ENCODE measurements around the gene GLIPR1. TPM values are rescaled to one million over a fixed set of nuclear protein-coding genes. Genes with fewer than 3 reads are reported as not detected.
A peak's percentile ranks its signal among the peaks of the same experiment; 100 is the strongest.

The GLIPR1 gene
- total and polyA plus RNA-seq, 11 donors: 1.2 to 58.6 (median 7.2) TPM

GRCh38 chr12:75525263-75525662 lies 44.7 kb downstream of the GLIPR1 start:
- Histone ChIP-seq H3K4me3 (no peak overlapping the region), H3K27me3 (no peaks in the 10 kb centered on the region), H3K4me1 (peaks cover 0 to 4% (median 0%) of the 10 kb centered on the region in 12 donors), H3K9me3 (no peaks in the 10 kb centered on the region), H3K27ac (no peak overlapping the region), H3K36me3 (no peaks in the 10 kb centered on the region)
- DNase-seq (no peak), ATAC-seq (no peak)
- TF ChIP-seq, protein P1, sequence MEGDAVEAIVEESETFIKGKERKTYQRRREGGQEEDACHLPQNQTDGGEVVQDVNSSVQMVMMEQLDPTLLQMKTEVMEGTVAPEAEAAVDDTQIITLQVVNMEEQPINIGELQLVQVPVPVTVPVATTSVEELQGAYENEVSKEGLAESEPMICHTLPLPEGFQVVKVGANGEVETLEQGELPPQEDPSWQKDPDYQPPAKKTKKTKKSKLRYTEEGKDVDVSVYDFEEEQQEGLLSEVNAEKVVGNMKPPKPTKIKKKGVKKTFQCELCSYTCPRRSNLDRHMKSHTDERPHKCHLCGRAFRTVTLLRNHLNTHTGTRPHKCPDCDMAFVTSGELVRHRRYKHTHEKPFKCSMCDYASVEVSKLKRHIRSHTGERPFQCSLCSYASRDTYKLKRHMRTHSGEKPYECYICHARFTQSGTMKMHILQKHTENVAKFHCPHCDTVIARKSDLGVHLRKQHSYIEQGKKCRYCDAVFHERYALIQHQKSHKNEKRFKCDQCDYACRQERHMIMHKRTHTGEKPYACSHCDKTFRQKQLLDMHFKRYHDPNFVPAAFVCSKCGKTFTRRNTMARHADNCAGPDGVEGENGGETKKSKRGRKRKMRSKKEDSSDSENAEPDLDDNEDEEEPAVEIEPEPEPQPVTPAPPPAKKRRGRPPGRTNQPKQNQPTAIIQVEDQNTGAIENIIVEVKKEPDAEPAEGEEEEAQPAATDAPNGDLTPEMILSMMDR (IDR thresholded peaks at IDR 0.05): peak in 1 of 12 donors; percentile 4
- TF ChIP-seq POLR2A (IDR thresholded peaks at IDR 0.05): no peak
- WGBS, 4 donors: 38 to 49% (median 46%) methylated on average over 1 of the region's 1 CpG
- intact Hi-C loops (cut with DNase I): loop anchor here in 9 of 10 donors (5.0 to 10.0 kb wide), 4 partner anchors 507 to 822 kb away; partner anchors contain the start of genes BBS10 (in 5 of the 9) and PHLDA1 (in 1 of the 9)

- Histone ChIP-seq H3K4me3 (no peak overlapping the region), H3K27ac (no peak overlapping the region), H3K4me1 (peaks cover 0 to 4% (median 0%) of the 10 kb centered on the region in 12 donors), H3K27me3 (no peaks in the 10 kb centered on the region), H3K36me3 (no peaks in the 10 kb centered on the region), H3K9me3 (no peaks in the 10 kb centered on the region)
- DNase-seq: peak in 1 of 5 donors; percentile 28
- 8 to 15% (median 12%) methylated on average over 4 of the region's 4 CpGs for WGBS, 4 donors
- intact Hi-C loops (cut with DNase I): loop anchor here (1.0 to 10.0 kb wide), 6 partner anchors 505 to 820 kb away; partner anchors contain the start of genes BBS10 (in 5 of the 10) and PHLDA1 (in 1 of the 10)
- ATAC-seq: peak in 2 of 4 donors; percentile 49
- TF ChIP-seq, protein P1 (IDR thresholded peaks at IDR 0.05): peak; percentile 58 to 79 (median 66)
- no peak for TF ChIP-seq POLR2A (IDR thresholded peaks at IDR 0.05)
Measured at GRCh38 chr12:75526655-75527511, 46.3 kb downstream of the GLIPR1 start.

- H3K9me3 ChIP-seq: no peaks in the 10 kb centered on the region
- 85 to 100% (median 87%) methylated on average over 2 of the region's 2 CpGs for WGBS, 4 donors
- no peak overlapping the region for H3K27ac ChIP-seq
- no peaks in the 10 kb centered on the region for H3K36me3 ChIP-seq
- H3K4me3 ChIP-seq: no peak overlapping the region
- TF ChIP-seq, protein P1 (IDR thresholded peaks at IDR 0.05): no peak
- TF ChIP-seq POLR2A (IDR thresholded peaks at IDR 0.05): no peak
- H3K4me1 ChIP-seq: peaks cover 0 to 4% (median 0%) of the 10 kb centered on the region in 12 donors
- ATAC-seq (no peak), DNase-seq (no peak)
- H3K27me3 ChIP-seq: no peaks in the 10 kb centered on the region
- intact Hi-C loops (cut with DNase I): loop anchor here in 9 of 10 donors (5.0 to 10.0 kb wide), 4 partner anchors 504 to 819 kb away; partner anchors contain the start of genes BBS10 (in 5 of the 9) and PHLDA1 (in 1 of the 9)
Measured at GRCh38 chr12:75528272-75528671, 47.7 kb downstream of the GLIPR1 start.

GRCh38 chr12:75528692-75529091 lies 48.1 kb downstream of the GLIPR1 start:
- H3K27ac ChIP-seq: no peak overlapping the region
- peaks cover 0 to 6% (median 0%) of the 10 kb centered on the region in 12 donors for H3K4me1 ChIP-seq
- no peaks in the 10 kb centered on the region for H3K36me3 ChIP-seq
- WGBS, 4 donors: 73 to 81% (median 79%) methylated on average over 2 of the region's 2 CpGs
- TF ChIP-seq, protein P1 (IDR thresholded peaks at IDR 0.05): no peak
- no peak for TF ChIP-seq POLR2A (IDR thresholded peaks at IDR 0.05)
- no peaks in the 10 kb centered on the region for H3K27me3 ChIP-seq
- DNase-seq (no peak), ATAC-seq (no peak)
- intact Hi-C loops (cut with DNase I): loop anchor here in 9 of 10 donors (5.0 to 10.0 kb wide), 4 partner anchors 504 to 819 kb away; partner anchors contain the start of genes BBS10 (in 5 of the 9) and PHLDA1 (in 1 of the 9)
- H3K9me3 ChIP-seq: no peaks in the 10 kb centered on the region
- H3K4me3 ChIP-seq: no peak overlapping the region

Measured in heart left ventricle (tissue), 16 donors.